Activated CD4-positive, alpha-beta memory T cell treated with anti-CD3 and anti-CD28 coated beads, Interleukin-2, amount 10 ng/mL, durations not matched to agents 7 days and 5 days (primary cell): ENCODE data around the gene CCDC74B. TPM values are rescaled to one million over a fixed set of nuclear protein-coding genes. Genes with fewer than 3 reads are reported as not detected.
A peak's percentile ranks its signal among the peaks of the same experiment; 100 is the strongest.
"Not testable (repeated sequence)": the region's sequence is repeated elsewhere in the genome, so short reads cannot be mapped to it uniquely, and the experiment has no call there.

ENCODE experiments used
- CTCF ChIA-PET: fragments of 350-600 bp; sonication (Branson Sonifier 250); formaldehyde crosslinking; loops from one replicate; lab custom pipeline; 2021; ENCODE audit warnings: antibody characterized with exemption, inconsistent platforms; lab: Charles Lee
- POLR2A ChIA-PET: fragments of 350-600 bp; sonication (Branson Sonifier 250); formaldehyde crosslinking; loops from one replicate; lab custom pipeline; 2021; ENCODE audit warnings: antibody characterized with exemption; lab: Charles Lee
- DNase-seq: peaks from one replicate; pipeline ENCODE4 v3.0.0-alpha.2; 2020
- H3K27ac Mint-ChIP-seq: one replicate; pipeline ENCODE4 v1.8.0; 2021; ENCODE audit warnings: mild to moderate bottlenecking, mixed read lengths
- H3K27me3 Mint-ChIP-seq: one replicate; pipeline ENCODE4 v1.8.0; 2021; ENCODE audit warnings: mixed read lengths
- H3K36me3 Mint-ChIP-seq: one replicate; pipeline ENCODE4 v1.8.0; 2021; ENCODE audit warnings: low read depth, mixed read lengths
- H3K4me1 Mint-ChIP-seq: one replicate; pipeline ENCODE4 v1.8.0; 2021; ENCODE audit warnings: mixed read lengths
- H3K4me3 Mint-ChIP-seq: one replicate; pipeline ENCODE4 v1.8.0; 2021; ENCODE audit warnings: mild to moderate bottlenecking, mixed read lengths
- H3K9me3 Mint-ChIP-seq: one replicate; pipeline ENCODE4 v1.8.0; 2021; ENCODE audit warnings: mixed read lengths
- total RNA-seq, 2 experiments: library from RNA; stranded (reverse); gene quantifications; one replicate each; pipeline ENCODE4 v1.2.3, GENCODE V29; 2021

CCDC74B gene
- total RNA-seq, 2 experiments from 2014 or later: 0.88 to 1.6 TPM

DNA sequence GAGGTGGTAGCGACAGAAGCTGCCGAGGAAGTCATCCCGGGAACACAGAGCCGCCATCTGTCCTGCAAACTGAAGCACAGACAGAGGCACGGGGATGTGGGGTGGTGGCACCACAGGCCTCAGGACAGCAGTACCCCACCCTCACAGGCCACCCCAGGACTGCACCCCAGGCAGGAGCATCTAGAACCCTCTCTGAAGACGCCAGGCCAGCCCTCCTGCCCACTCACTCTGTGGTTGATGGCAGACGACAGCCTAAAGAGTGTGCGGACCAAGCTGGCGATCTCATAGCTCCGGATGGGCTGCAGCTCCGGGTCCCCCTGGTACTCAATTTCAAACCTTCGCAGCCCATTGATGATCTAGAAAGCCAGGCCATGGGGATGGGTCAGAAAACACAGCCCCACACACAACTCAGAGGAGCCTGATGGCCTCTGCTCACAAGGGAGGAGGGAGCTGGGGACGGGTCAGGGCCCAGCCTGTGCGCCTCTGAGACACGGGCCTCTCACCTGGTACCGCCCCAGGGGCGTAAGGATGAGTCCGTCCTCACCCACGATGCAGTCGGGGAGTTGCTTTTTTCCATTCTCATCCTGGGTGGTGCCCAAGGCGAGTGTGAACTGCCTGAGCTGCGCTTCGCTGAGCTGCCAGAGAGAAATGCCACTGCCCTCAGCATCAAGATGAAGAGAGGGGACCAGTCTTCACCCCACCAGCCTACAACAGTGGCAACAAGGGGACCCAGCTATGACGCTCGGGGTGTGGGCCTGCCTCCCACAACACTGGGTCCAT, 8.1 kb upstream of the CCDC74B start:
- CTCF ChIA-PET: no interaction called here
- Mint-ChIP-seq H3K27me3 (no peaks in the 10 kb centered on the region), H3K4me1 (peaks cover 13% of the 10 kb centered on the region), H3K9me3 (no peaks in the 10 kb centered on the region), H3K27ac (no peak overlapping the region), H3K36me3 (peaks cover 12% of the 10 kb centered on the region), H3K4me3 (no peak overlapping the region)
- no peak for DNase-seq
- POLR2A ChIA-PET: interaction anchor here (0.8 kb wide), 1 partner anchor 28 kb away, joined by 3 read pairs; the partner anchor contains the start of gene SMPD4

DNA sequence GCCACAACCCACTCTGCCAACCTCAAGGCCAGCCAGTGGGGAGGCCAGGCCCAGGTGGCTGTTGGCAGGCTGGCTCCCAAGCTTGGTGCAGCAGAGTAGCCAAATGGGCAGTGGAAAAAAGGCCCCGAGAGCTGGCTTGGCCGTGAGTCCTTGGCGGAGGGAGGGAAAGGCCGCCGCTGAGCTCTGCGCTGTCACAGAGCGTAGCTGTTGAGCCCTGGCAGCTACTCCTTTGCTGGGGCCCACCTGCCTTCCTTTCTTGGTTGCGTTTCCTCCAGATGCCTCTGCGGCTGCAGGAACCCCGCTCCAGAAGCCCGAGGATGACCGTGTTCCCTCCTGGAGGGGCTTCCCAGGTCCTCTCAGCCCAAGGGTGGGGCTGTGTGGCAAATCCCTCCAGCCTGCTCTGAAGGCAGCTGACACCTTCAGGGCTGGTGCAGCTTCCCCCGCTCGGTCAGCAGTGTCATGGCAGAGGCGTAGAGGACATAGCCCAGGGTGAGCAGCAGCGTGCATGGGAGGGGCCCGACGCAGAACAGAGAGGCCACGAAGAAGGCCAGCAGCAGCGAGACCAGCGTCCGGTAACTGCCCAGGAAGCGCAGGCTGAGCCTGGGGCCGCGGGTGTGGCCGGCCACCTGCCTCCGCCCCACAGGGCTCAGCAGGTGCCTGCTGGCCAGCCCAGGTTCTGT, 7.4 kb upstream of the CCDC74B start:
- H3K4me3 Mint-ChIP-seq, H3K27ac Mint-ChIP-seq, CTCF ChIA-PET, DNase-seq, H3K9me3 Mint-ChIP-seq, H3K4me1 Mint-ChIP-seq, H3K27me3 Mint-ChIP-seq: not testable (repeated sequence)
- POLR2A ChIA-PET: interaction anchor here (0.8 kb wide), 1 partner anchor 29 kb away, joined by 3 read pairs; the partner anchor contains the start of gene SMPD4
- peaks cover 12% of the 10 kb centered on the region for H3K36me3 Mint-ChIP-seq

DNA sequence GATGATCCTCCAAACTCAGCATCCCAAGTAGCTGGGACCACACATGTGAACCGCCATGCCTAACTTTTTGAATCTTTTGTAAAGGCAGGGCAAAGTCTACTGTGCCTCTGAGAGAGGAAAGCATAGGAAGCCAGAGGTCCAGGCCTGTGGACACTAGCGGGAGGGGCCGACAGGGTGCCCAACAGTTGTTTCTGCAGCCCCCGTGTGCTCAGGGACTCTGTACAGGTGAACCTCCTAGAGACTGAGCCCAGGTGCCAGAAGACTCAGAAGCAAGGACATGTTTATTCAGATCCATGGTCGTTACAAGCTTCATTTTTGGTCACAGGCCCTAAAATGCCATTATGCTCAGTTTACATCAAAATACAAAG, 6.2 kb upstream of the CCDC74B start:
- peaks cover 12% of the 10 kb centered on the region for H3K36me3 Mint-ChIP-seq
- H3K27ac Mint-ChIP-seq, H3K4me1 Mint-ChIP-seq, H3K27me3 Mint-ChIP-seq, POLR2A ChIA-PET, H3K4me3 Mint-ChIP-seq, H3K9me3 Mint-ChIP-seq, DNase-seq, CTCF ChIA-PET: not testable (repeated sequence)

DNA sequence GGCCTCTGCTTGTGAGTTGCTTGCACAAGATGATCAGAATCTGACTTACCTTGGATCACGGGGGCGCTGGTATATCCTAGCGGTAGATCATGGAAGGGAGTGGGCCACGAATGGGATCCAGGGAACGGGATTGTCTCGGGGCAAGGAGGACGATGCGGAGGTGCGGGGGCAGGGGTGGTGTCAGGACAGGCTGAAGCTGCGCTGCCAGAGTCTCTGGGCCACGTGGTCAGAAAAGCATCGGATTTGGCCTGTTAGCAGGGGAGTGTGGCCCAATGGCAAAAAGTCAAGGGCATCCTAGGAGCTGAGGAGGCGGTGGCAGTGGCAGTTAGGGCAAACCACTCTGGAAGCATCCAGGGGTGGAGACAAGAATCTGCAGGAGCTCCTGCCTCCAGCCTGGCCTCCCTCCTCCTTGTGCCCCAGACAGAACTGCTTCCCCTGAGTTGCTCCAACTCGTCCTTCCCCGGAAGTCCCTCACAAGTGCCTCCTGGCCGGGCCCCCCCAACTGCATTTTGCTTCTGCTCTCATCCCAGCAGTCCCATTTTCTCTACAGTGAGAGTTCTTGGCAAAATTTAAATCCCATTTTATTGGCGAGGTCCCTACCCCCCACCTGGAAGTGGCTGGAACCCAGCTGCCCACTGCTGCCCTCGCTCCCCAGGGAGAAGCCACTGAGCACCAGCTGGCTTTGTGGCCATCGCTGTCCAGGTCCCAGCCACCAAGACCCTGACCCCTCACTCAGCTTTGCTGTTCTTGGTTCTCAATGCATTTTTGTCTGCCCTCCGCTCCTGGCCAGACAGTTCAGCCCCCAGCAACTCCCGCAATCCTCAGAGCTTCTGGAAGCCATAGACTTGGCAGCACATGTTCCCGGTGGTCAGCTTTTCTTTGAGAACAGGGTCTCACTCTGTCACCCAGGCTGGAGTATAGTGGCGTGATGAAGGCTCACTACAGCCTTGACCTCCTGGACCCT, 5.6 kb upstream of the CCDC74B start:
- ChIA-PET CTCF (no interaction called here), POLR2A (no interaction called here)
- no peak for DNase-seq
- H3K27me3 Mint-ChIP-seq: peaks cover 5% of the 10 kb centered on the region
- no peak overlapping the region for H3K4me3 Mint-ChIP-seq
- H3K4me1 Mint-ChIP-seq: peaks cover 6% of the 10 kb centered on the region
- H3K36me3 Mint-ChIP-seq: peaks cover 12% of the 10 kb centered on the region
- no peak overlapping the region for H3K27ac Mint-ChIP-seq
- H3K9me3 Mint-ChIP-seq: no peaks in the 10 kb centered on the region

DNA sequence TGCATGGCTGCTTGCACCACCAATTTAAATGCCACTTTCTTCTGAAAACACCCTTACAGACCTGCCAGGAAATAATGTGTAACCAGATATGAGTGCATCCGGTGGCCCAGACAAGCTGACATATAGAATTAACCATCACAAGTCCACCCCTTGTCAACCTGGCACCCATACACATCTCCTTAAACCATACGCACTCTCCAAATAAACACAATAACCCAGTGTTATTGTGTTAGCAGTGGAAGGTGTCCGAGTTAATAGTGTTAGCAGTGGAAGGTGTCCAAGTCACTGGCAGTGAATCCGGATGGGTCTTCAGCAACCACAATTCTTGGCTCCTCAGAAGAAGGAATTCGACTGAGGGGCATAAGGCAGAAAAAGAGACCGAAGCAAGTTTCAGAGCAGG, 3.6 kb upstream of the CCDC74B start:
- H3K27me3 Mint-ChIP-seq, H3K9me3 Mint-ChIP-seq, H3K27ac Mint-ChIP-seq, CTCF ChIA-PET, DNase-seq, H3K4me3 Mint-ChIP-seq, POLR2A ChIA-PET, H3K36me3 Mint-ChIP-seq: not testable (repeated sequence)
- H3K4me1 Mint-ChIP-seq: peaks cover 12% of the 10 kb centered on the region

DNA sequence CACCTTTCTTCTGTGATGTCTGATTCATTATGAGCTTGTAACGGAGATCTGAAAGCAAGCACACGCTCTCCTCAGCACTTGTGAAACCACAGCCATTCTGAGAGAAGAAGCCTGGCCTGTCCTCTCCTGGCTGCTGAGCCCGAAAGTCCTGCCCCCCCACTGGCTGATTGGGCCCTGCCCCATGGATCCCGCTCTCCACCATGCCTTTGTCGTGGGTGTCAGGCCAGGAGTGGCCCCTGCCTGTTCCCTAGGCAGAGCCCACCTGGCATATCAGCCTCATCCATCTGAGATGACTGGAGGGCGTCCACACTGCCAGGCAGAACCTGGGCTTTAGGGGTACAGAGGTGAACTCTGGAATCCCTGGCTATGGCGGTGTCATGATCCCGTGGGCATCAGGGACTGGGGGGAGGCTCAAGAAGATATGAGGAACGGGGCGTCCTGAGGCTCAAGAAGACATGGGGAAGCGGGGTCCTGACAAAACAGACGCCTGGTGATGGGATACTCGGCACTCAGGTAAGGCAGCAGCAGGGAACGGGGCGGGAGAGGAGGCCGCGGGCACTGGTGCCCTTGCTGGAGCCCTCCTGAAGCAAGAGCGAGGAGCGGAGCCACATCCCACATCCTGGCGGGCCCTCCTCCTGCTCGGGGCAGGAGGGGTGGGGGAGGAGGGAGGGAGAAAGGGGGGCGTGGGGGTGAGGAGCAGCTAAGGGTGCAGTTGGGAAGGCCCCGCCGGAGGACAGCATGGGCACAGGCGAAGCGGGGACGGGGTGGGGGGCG, 1.5 kb downstream of the CCDC74B start:
- CTCF ChIA-PET: not testable (repeated sequence)

DNA sequence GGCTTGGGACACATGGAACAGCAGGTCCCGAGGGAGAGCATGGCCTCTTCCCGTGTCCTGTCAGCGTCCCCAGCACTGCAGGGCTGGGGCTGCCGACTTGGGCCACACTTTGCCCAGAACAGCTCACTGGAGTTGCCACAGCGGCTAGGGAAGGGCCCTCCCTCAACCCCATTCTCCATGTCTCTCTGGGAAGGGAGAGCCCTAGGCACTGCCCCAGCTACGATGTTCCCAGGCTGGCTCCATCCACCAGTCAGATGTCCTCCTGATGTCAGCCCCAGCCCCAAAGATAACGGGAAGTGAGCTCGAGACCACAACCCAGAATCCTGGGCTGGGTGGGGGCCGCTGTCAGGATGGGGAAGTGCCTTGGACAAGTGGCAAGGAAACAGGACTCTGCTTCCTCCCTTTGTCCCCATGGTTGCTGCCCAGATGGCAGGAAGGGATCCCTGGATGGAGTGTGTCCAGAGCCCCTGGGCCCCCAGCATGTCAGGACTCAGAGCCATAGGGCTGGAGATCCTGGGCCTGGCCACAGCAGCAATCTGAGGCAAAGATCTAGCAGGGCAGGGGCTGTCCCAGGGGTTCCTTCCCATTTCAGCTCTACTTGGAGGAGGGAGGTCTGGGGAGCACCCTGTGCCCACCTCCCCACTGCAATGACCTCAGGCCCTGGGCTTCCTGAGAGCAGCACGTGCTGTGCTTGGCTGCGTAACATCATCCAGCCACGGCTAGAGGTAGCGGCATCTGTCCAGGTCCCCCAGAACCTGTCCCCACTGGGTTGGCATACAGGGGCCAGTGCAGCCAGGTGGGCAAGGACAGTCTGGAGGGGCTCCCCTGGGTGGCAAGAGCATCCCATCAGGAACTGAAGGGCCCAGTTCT, 2.3 kb downstream of the CCDC74B start:
- Mint-ChIP-seq H3K4me1 (peaks cover 13% of the 10 kb centered on the region), H3K27me3 (peaks cover 10% of the 10 kb centered on the region)
- H3K9me3 Mint-ChIP-seq, DNase-seq, POLR2A ChIA-PET, CTCF ChIA-PET, H3K36me3 Mint-ChIP-seq, H3K27ac Mint-ChIP-seq, H3K4me3 Mint-ChIP-seq: not testable (repeated sequence)

More for the DNA sequence above, 1.5 kb downstream of the CCDC74B start:
- POLR2A ChIA-PET, H3K27ac Mint-ChIP-seq, H3K9me3 Mint-ChIP-seq, H3K36me3 Mint-ChIP-seq, DNase-seq: not testable (repeated sequence)
- Mint-ChIP-seq H3K4me3 (peak overlapping the region; percentile 48), H3K27me3 (peaks cover 10% of the 10 kb centered on the region), H3K4me1 (peaks cover 16% of the 10 kb centered on the region)

DNA sequence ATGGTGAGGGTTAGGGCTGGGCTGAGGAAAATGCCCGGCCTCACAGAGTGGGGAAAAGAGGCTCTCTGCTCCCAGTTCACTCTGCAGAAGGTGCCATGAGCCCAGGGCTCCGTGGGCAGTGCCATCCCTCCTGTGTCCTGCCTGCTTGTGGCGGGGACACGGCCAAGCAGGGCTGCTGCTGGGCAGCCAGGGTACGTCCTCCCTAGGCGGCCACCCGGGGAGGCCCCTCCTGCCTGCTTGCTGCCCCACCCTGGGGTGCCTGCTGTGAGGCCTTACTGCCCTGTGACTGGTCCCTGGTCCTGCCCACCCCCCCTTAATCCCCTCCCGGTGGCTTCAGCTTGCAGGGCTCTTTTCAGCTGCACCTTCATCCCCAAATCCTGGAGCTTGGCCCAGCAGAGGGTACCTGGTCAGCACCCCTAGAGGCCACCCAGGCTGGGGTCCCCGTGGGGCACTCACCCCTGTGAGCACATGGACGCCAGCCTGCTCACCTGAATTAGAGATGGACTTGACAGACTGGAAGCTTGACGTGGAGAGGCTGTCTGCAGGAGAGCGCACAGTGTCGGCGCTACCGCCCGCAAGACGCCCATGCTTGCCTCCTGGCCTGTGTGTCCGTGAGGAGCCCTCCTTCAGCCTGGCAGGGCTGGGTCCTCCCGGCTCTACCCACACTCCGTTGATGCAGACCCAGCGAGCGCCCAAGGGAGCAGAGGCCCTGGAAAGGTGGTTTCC, 3.1 kb downstream of the CCDC74B start:
- H3K9me3 Mint-ChIP-seq, CTCF ChIA-PET: not testable (repeated sequence)
- peaks cover 13% of the 10 kb centered on the region for H3K4me1 Mint-ChIP-seq

DNA sequence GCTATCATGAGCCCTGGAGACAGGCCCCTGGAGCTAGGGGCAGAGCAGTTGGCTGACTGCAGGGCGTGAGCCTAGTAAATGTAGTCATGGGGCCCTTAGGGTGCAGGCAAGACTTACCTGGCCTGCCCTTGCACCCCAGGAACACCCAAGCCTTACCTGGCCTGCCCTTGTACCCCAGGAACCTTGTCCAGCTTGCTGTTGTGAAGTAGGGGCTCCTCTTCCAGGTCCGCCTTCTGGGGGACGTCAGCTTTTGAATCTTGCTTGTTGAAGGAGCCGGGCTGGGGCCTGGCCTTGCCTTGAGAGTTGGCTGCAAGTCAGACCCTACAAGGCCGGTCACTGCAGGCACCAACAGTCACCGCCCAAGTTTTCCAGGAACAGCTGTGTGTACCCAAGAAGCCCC, 3.9 kb downstream of the CCDC74B start:
- H3K27me3 Mint-ChIP-seq, CTCF ChIA-PET, H3K9me3 Mint-ChIP-seq, H3K27ac Mint-ChIP-seq, POLR2A ChIA-PET, H3K36me3 Mint-ChIP-seq, DNase-seq, H3K4me3 Mint-ChIP-seq: not testable (repeated sequence)
- H3K4me1 Mint-ChIP-seq: peaks cover 13% of the 10 kb centered on the region

More for the DNA sequence above, 3.1 kb downstream of the CCDC74B start:
- DNase-seq, H3K4me3 Mint-ChIP-seq, H3K27ac Mint-ChIP-seq, POLR2A ChIA-PET, H3K36me3 Mint-ChIP-seq: not testable (repeated sequence)
- peaks cover 10% of the 10 kb centered on the region for H3K27me3 Mint-ChIP-seq

DNA sequence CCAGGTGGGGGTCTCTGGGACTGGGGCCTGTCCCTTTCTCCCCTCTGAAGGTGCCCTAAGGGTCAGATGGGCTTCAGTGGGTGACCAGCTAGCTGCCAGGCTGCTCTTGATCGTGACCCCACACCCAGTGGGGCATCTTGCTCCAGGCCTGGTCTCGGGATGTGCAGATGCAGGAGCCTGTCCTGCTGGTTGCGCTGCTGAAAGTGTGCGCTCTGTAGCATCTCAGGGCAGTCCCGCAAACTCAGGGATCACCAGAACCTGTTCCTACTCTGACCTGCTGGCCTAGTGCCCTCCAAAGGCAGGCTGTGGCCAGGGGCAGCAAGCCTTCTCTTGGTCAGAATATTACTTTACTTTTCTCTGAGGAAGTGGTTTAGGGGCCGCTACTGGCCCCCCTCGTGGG, 4.4 kb downstream of the CCDC74B start:
- H3K27me3 Mint-ChIP-seq, H3K27ac Mint-ChIP-seq, POLR2A ChIA-PET, H3K36me3 Mint-ChIP-seq, CTCF ChIA-PET, H3K9me3 Mint-ChIP-seq, H3K4me3 Mint-ChIP-seq, DNase-seq: not testable (repeated sequence)
- peaks cover 13% of the 10 kb centered on the region for H3K4me1 Mint-ChIP-seq
